HG02870 (cell line): ENCODE results near the gene NBPF11.
"Not testable (repeated sequence)": the region's sequence is repeated elsewhere in the genome, so short reads cannot be mapped to it uniquely, and the experiment has no call there.

ENCODE experiments used
- ATAC-seq: cut with Tn5 transposase; IDR thresholded peaks from one replicate; pipeline ENCODE4 v1.9.1; 2021; ENCODE audit warnings: mild to moderate bottlenecking, moderate library complexity; ENCODE audit not compliant: unreplicated experiment

NBPF11 gene

DNA sequence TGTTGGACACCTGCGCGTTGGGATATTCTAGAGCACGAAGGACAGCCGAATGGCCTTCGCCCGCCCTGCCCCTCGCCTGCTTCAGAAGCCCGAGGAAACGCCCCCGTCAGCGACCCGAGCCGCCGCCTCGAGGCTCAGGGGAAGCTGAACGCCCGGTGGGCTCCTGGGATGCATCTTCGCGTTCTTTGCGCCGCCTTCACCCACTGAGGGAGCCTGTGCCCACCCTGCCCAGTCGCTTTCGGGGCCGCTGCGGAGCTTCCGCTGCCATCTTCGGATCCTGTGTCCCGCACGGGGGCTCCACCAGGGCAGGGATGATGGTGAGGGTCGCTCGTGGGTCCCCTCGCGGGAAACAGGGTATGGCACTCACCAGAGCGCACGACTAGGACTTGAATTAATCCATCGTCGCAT, 91.8 kb downstream of the NBPF11 start:
- not testable (repeated sequence) for ATAC-seq

DNA sequence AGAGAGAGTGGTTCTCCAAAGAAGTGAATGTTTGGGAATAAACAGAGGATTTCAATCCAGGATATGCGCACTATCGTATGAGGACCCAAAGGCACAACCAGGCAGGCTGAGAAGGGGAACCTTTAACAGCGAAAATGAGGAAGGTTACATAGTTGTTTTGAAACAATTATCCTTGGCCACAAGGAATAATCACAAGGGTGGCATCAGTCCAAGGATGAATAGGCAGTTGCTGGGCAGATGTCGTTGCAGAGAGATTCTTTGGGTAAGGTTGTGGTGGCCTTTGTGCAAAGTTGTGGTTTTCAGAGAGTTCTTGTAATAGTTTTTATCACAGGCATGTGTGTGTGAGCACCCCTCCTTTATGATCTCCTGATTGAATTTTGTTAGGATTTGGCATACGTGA, 94.7 kb downstream of the NBPF11 start:
- ATAC-seq = not testable (repeated sequence)
